ENCODE data around the gene IFITM2.
A peak's percentile ranks its signal among the peaks of the same experiment; 100 is the strongest.
"Not testable (repeated sequence)": the region's sequence is repeated elsewhere in the genome, so short reads cannot be mapped to it uniquely, and the experiment has no call there.

The IFITM2 gene
- 5.3 to 30.9 (median 12.9) reads per million in 9 experiments for total RNA-seq

DNA sequence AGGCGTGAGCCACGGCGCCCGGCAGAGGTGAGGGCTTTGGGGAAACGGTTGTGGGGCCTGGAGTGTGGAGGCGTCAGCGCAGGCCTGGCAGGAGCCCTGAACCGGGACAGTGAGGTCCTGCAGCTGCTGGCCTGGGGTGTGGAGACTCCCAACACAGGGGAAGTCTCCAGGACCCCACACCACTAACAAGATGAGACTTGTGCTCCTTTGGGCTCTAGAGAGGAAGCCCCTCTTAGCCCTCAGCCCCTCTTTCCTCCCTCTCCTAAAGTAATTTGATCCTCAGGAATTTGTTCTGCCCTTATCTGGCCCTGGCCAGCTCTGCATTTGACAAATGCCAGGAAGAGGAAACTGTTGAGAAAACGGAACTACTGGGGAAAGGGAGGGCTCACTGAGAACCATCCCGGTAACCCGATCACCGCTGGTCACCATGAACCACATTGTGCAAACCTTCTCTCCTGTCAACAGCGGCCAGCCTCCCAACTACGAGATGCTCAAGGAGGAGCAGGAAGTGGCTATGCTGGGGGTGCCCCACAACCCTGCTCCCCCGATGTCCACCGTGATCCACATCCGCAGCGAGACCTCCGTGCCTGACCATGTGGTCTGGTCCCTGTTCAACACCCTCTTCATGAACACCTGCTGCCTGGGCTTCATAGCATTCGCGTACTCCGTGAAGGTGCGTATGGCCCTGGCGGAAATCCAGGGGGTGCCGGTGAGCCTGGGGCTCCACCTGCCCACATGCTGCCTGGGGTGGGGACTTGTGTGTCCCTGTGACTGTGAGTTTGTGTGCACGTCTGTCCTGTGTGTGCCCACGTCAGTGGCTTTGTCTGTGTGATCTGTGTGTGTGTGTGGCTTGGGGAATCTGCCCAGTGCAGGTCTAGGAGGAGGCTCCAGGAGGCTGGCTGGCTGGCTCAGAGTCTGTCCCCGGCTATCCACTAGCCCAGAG is at the start of gene IFITM2:
Gene IFITM2, plus strand, starts transcription at position 51 of the 943 bp plus-strand sequence. Its CDS starts 377 bp downstream, at position 428.
- Mint-ChIP-seq H3K36me3 (ENCODE audit: insufficient read depth) (peaks cover 37% of the 10 kb centered on the region), H3K27ac (peak within 1 kb of the TSS; percentile 87 to 95), H3K4me1 (ENCODE audit: low read depth in 2 of 2) (peaks cover 41 to 46% of the 10 kb centered on the region in 2 donors), H3K4me3 (peak within 1 kb of the TSS; percentile 89 to 91)
- ATAC-seq (replicated peaks) (peak; percentile 74), DNase-seq (peak in 2 of 3 experiments; percentile 49 to 61)
- H3K27me3 Mint-ChIP-seq, H3K9me3 Mint-ChIP-seq: not testable (repeated sequence)

GRCh38 chr11:259413-259812 is 48.2 kb upstream of the IFITM2 start:
- DNase-seq (no peak), ATAC-seq (replicated peaks) (no peak)
- no peaks in the 10 kb centered on the region for H3K9me3 Mint-ChIP-seq
- no peaks in the 10 kb centered on the region for H3K36me3 Mint-ChIP-seq (ENCODE audit: insufficient read depth)
- H3K4me3 Mint-ChIP-seq: no peak overlapping the region
- no peak overlapping the region for H3K27ac Mint-ChIP-seq
- peaks cover 10 to 25% of the 10 kb centered on the region in 2 donors for H3K27me3 Mint-ChIP-seq
- H3K4me1 Mint-ChIP-seq (ENCODE audit: low read depth in 2 of 2): peaks cover 0 to 7% of the 10 kb centered on the region in 2 donors

- no peak for ATAC-seq (replicated peaks)
- no peak for DNase-seq
- Mint-ChIP-seq H3K27ac (no peak overlapping the region), H3K4me1 (ENCODE audit: low read depth in 2 of 2) (peaks cover 0 to 7% of the 10 kb centered on the region in 2 donors), H3K36me3 (ENCODE audit: insufficient read depth) (peaks cover 4% of the 10 kb centered on the region), H3K4me3 (no peak overlapping the region), H3K27me3 (peaks cover 10 to 25% of the 10 kb centered on the region in 2 donors), H3K9me3 (no peaks in the 10 kb centered on the region)
Observed at GRCh38 chr11:261624-262023, 46.0 kb upstream of the IFITM2 start.

GRCh38 chr11:266676-267439 is 40.8 kb upstream of the IFITM2 start:
- H3K27ac Mint-ChIP-seq: peak overlapping the region; percentile 92 to 93

DNA sequence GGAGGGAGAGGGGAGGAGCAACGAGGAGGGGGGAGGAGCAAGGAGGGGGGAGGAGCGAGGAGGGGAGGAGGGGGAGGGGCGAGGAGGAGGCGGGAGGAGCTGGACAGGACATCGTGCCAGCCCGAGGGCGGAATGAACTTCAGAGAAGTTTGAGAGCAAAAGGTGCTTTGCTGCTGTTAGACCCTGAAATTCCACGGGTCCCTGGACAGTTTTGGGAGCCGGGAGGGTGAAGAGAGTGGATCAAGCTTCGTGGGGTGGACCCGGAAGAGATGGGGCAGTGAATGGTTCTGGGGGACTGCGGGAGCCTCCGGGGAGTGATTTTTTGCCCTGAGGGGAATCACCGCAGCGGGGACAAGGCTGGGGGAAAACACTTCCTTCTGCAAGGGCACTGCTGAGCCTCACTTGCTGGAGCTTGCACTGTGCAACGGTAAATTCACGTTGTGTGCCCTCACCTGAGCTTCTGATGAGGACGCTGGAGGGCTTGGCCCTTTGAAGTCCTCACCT is 40.1 kb upstream of the IFITM2 start:
- Mint-ChIP-seq H3K9me3 (no peaks in the 10 kb centered on the region), H3K4me1 (ENCODE audit: low read depth in 2 of 2) (peaks cover 27 to 30% of the 10 kb centered on the region in 2 donors), H3K4me3 (peak overlapping the region; percentile 89 to 92), H3K27ac (peak overlapping the region; percentile 92 to 93), H3K27me3 (no peaks in the 10 kb centered on the region), H3K36me3 (ENCODE audit: insufficient read depth) (peaks cover 35% of the 10 kb centered on the region)
- peak in 1 of 3 experiments; percentile 56 for DNase-seq
- peak; percentile 30 for ATAC-seq (replicated peaks)

More at GRCh38 chr11:266676-267439, 40.8 kb upstream of the IFITM2 start:
- no peaks in the 10 kb centered on the region for H3K9me3 Mint-ChIP-seq
- peak overlapping the region; percentile 89 to 92 for H3K4me3 Mint-ChIP-seq
- H3K4me1 Mint-ChIP-seq (ENCODE audit: low read depth in 2 of 2): peaks cover 28% of the 10 kb centered on the region in 2 donors
- H3K27me3 Mint-ChIP-seq: no peaks in the 10 kb centered on the region
- H3K36me3 Mint-ChIP-seq (ENCODE audit: insufficient read depth): peaks cover 35% of the 10 kb centered on the region
- ATAC-seq (replicated peaks) (peak; percentile 37), DNase-seq (peak in 1 of 3 experiments; percentile 42)

GRCh38 chr11:268716-269145 is 38.9 kb upstream of the IFITM2 start:
- not testable (repeated sequence) for H3K9me3 Mint-ChIP-seq, H3K27me3 Mint-ChIP-seq
- H3K4me3 Mint-ChIP-seq: peak overlapping the region; percentile 89 to 92
- H3K27ac Mint-ChIP-seq: peak overlapping the region; percentile 92 to 93
- DNase-seq: peak in 2 of 3 experiments; percentile 57
- H3K4me1 Mint-ChIP-seq (ENCODE audit: low read depth in 2 of 2): peaks cover 27 to 30% of the 10 kb centered on the region in 2 donors
- peak; percentile 56 for ATAC-seq (replicated peaks)
- H3K36me3 Mint-ChIP-seq (ENCODE audit: insufficient read depth): peaks cover 35% of the 10 kb centered on the region

DNA sequence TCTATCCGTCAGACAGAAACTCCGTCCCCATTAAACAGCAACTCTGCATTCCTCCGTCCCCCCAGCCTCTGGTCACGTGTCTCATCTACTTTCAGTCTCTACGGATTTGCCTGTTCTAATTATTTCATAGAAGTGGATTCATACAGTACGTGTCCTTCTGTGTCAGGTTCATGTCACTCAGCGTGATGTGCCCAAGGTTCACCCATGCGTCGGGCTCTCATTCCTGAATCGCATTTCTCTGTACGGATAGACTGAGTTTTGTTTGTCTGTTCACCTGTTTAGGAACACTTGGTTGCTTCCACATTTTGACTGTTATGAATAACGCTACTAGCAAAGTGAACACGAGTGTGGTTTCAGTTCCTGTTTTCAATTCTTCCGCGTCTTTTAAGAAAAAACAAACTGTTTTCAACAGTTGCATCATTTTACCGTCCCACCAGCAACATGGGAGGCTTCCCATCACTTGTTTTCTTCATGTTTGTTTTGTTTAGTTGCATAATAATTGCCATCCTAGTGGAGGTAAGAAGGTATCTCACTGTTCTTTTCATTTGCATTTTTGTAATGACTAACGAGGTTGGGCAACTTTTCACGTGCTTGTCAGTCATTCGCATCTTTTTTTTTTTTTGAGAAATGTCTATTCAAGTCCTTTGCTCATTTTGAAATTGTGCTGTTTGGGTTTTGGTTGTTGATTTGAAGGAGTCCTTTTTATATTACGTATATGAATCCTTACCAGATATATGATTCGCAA is 38.3 kb upstream of the IFITM2 start:
- H3K36me3 Mint-ChIP-seq (ENCODE audit: insufficient read depth): peaks cover 35% of the 10 kb centered on the region

GRCh38 chr11:270451-271318 is 36.9 kb upstream of the IFITM2 start:
- peaks cover 27 to 30% of the 10 kb centered on the region in 2 donors for H3K4me1 Mint-ChIP-seq (ENCODE audit: low read depth in 2 of 2)
- H3K4me3 Mint-ChIP-seq: no peak overlapping the region
- DNase-seq (no peak), ATAC-seq (replicated peaks) (no peak)
- H3K36me3 Mint-ChIP-seq (ENCODE audit: insufficient read depth): peaks cover 32% of the 10 kb centered on the region
- H3K27ac Mint-ChIP-seq: peak overlapping the region in 1 of 2 donors; percentile 92
- no peaks in the 10 kb centered on the region for H3K27me3 Mint-ChIP-seq
- H3K9me3 Mint-ChIP-seq: no peaks in the 10 kb centered on the region

More for the DNA sequence above, 38.3 kb upstream of the IFITM2 start:
- no peaks in the 10 kb centered on the region for H3K9me3 Mint-ChIP-seq
- peak overlapping the region; percentile 89 to 92 for H3K4me3 Mint-ChIP-seq
- H3K4me1 Mint-ChIP-seq (ENCODE audit: low read depth in 2 of 2): peaks cover 27 to 30% of the 10 kb centered on the region in 2 donors
- ATAC-seq (replicated peaks): peak; percentile 71
- DNase-seq: peak in 1 of 3 experiments; percentile 65
- H3K27ac Mint-ChIP-seq: peak overlapping the region; percentile 92 to 93
- H3K27me3 Mint-ChIP-seq: no peaks in the 10 kb centered on the region

DNA sequence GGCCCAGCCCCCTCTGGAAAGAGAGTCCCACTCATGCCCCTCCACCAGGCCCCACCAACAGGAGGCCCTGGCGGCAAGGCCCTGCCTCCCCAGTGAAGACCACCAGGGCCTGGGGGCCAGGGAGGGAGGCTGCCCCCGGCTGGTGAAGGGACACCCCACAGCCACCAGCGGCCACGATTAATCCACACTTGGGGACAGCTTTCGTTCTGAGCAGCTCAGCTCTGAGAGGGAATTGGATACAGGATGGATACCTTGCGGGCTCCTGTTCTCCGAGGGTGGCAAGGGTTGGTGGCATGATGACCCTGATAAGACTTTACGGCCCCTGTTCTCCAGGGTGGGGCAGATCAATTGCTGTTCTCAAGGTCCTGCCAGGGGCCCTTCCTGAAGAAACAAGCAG is 36.3 kb upstream of the IFITM2 start:
- DNase-seq: no peak

DNA sequence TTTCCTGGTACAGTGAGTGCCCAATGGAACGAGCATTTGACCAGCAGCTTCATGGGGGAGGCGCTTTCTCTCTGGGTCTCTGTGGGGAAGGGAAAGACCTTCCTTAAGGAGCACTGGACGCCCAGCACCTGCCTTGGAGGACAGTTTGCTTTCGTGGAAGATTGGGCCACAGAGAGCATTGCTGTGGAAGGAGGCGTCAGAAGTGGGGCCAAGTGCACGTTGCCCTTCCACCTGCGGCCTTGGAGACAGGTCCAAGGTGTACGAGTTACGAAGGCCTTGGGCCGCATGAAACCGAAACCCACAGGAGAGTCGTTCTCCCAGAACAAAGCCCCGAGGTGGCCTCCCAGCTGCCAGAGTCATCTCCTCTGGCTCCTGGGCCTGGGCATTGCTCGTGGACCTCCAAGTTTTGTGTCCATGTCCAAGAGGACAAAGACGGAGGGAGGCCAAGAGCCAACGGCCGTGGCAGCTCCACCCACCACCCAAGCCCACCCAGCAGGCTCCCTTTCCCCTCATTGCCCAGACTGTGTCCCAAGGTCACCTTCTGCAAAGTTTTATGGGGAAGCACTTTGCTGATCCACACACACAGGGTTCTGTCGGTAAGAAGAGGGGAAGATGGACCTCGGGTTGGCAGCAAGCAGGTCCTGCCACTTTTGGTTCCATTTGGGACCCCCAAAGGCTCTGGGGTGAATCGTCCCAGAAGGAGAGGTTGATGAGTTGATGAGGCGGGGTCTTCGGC is 35.3 kb upstream of the IFITM2 start:
- ATAC-seq (replicated peaks): no peak
- Mint-ChIP-seq H3K27ac (peak overlapping the region; percentile 62 to 65), H3K36me3 (ENCODE audit: insufficient read depth) (peaks cover 24% of the 10 kb centered on the region), H3K9me3 (no peaks in the 10 kb centered on the region), H3K4me3 (no peak overlapping the region), H3K4me1 (ENCODE audit: low read depth in 2 of 2) (peaks cover 25 to 29% of the 10 kb centered on the region in 2 donors), H3K27me3 (no peaks in the 10 kb centered on the region)
- DNase-seq: no peak

More for the DNA sequence above, 36.3 kb upstream of the IFITM2 start:
- H3K4me3 Mint-ChIP-seq: no peak overlapping the region
- peaks cover 27 to 30% of the 10 kb centered on the region in 2 donors for H3K4me1 Mint-ChIP-seq (ENCODE audit: low read depth in 2 of 2)
- H3K27me3 Mint-ChIP-seq: no peaks in the 10 kb centered on the region
- ATAC-seq (replicated peaks): no peak
- peaks cover 32% of the 10 kb centered on the region for H3K36me3 Mint-ChIP-seq (ENCODE audit: insufficient read depth)
- no peaks in the 10 kb centered on the region for H3K9me3 Mint-ChIP-seq
- H3K27ac Mint-ChIP-seq: no peak overlapping the region

DNA sequence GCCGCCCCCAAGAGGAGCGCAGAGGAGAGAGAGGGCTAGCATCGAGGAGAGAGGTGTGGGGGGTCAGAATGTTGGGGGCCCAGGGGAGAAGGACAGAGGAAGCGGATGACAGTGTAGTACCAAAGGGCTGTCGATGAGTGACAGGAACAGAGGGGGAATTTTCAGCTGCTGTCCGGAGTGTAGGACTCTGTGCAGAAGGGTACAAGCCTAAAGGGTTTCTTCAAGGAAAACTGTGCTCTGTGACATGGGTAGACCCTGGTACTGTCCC is 34.8 kb upstream of the IFITM2 start:
- no peak overlapping the region for H3K4me3 Mint-ChIP-seq
- H3K4me1 Mint-ChIP-seq (ENCODE audit: low read depth in 2 of 2): peaks cover 27 to 29% of the 10 kb centered on the region in 2 donors
- no peak for DNase-seq
- peaks cover 21% of the 10 kb centered on the region for H3K36me3 Mint-ChIP-seq (ENCODE audit: insufficient read depth)
- H3K27ac Mint-ChIP-seq: peak overlapping the region in 1 of 2 donors; percentile 65
- H3K9me3 Mint-ChIP-seq: no peaks in the 10 kb centered on the region
- no peaks in the 10 kb centered on the region for H3K27me3 Mint-ChIP-seq
- no peak for ATAC-seq (replicated peaks)

All from effector memory CD8-positive, alpha-beta T cell (primary cell).